ENCODE data around the gene SACS.

Gene SACS

GRCh38 chr13:23436680-23437079 is 3.2 kb upstream of the SACS start:
- no peak for TF ChIP-seq CTCF (IDR thresholded peaks at IDR 0.05; ENCODE audit: extremely low read depth, insufficient read depth, missing control alignments)
- no peak for DNase-seq (ENCODE audit: low spot score)
- in situ Hi-C loops (cut with MboI; ENCODE audit: low pct_unique_long_range_greater_than_20kb, low sequenced_read_pairs, unreplicated experiment): no loop called here

- DNase-seq (ENCODE audit: low spot score): no peak
- in situ Hi-C loops (cut with MboI; ENCODE audit: low pct_unique_long_range_greater_than_20kb, low sequenced_read_pairs, unreplicated experiment): no loop called here
- no peak for TF ChIP-seq CTCF (IDR thresholded peaks at IDR 0.05; ENCODE audit: extremely low read depth, insufficient read depth, missing control alignments)
Measured at GRCh38 chr13:23434491-23434890, 989 bp upstream of the SACS start.

GRCh38 chr13:23432626-23433025 is 876 bp downstream of the SACS start:
- in situ Hi-C loops (cut with MboI; ENCODE audit: low pct_unique_long_range_greater_than_20kb, low sequenced_read_pairs, unreplicated experiment): no loop called here
- DNase-seq (ENCODE audit: low spot score): no peak
- no peak for TF ChIP-seq CTCF (IDR thresholded peaks at IDR 0.05; ENCODE audit: extremely low read depth, insufficient read depth, missing control alignments)

GRCh38 chr13:23430664-23431063 is 2.8 kb downstream of the SACS start:
- TF ChIP-seq CTCF (IDR thresholded peaks at IDR 0.05; ENCODE audit: extremely low read depth, insufficient read depth, missing control alignments): no peak
- no peak for DNase-seq (ENCODE audit: low spot score)
- in situ Hi-C loops (cut with MboI; ENCODE audit: low pct_unique_long_range_greater_than_20kb, low sequenced_read_pairs, unreplicated experiment): no loop called here

- in situ Hi-C loops (cut with MboI; ENCODE audit: low pct_unique_long_range_greater_than_20kb, low sequenced_read_pairs, unreplicated experiment): no loop called here
- no peak for DNase-seq (ENCODE audit: low spot score)
- no peak for TF ChIP-seq CTCF (IDR thresholded peaks at IDR 0.05; ENCODE audit: extremely low read depth, insufficient read depth, missing control alignments)
Measured at GRCh38 chr13:23427881-23428528, 5.5 kb downstream of the SACS start.

- in situ Hi-C loops (cut with MboI; ENCODE audit: low pct_unique_long_range_greater_than_20kb, low sequenced_read_pairs, unreplicated experiment): no loop called here
- no peak for TF ChIP-seq CTCF (IDR thresholded peaks at IDR 0.05; ENCODE audit: extremely low read depth, insufficient read depth, missing control alignments)
- no peak for DNase-seq (ENCODE audit: low spot score)
Measured at GRCh38 chr13:23427342-23427843, 6.1 kb downstream of the SACS start.

All from GM13977 (cell line).